Stimulated activated CD8-positive, alpha-beta memory T cell treated with anti-CD3 and anti-CD28 coated beads, Interleukin-12 subunit alpha, Interleukin-12 subunit beta, amount 100 ng/mL, for 24 hours (primary cell): ENCODE results near the gene DDRGK1.
A peak's percentile ranks its signal among the peaks of the same experiment; 100 is the strongest.

ENCODE experiments used
- DNase-seq: peaks from one replicate; pipeline ENCODE4 v3.0.0-alpha.2; 2020; ENCODE audit errors: extremely low read depth

The DDRGK1 gene

GRCh38 chr20:3204124-3204794 is at the start of gene DDRGK1:
DDRGK1 (minus strand) TSS chr20:3204682; CDS start chr20:3204627, 55 bp downstream.
- DNase-seq: peak; percentile 70

GRCh38 chr20:3251806-3252205 is 47.3 kb upstream of the DDRGK1 start:
- DNase-seq: no peak

GRCh38 chr20:3250091-3250504 is 45.6 kb upstream of the DDRGK1 start:
- no peak for DNase-seq

GRCh38 chr20:3248993-3249347 is 44.5 kb upstream of the DDRGK1 start:
- no peak for DNase-seq

- no peak for DNase-seq
These were observed 43.9 kb upstream of the DDRGK1 start for GRCh38 chr20:3248167-3248992.

- no peak for DNase-seq
These were observed 43.2 kb upstream of the DDRGK1 start for GRCh38 chr20:3247638-3248037.

GRCh38 chr20:3246682-3247081 is 42.2 kb upstream of the DDRGK1 start:
- no peak for DNase-seq

GRCh38 chr20:3245711-3246110 is 41.2 kb upstream of the DDRGK1 start:
- DNase-seq: no peak

GRCh38 chr20:3245156-3245555 is 40.7 kb upstream of the DDRGK1 start:
- no peak for DNase-seq

GRCh38 chr20:3244613-3245012 is 40.1 kb upstream of the DDRGK1 start:
- no peak for DNase-seq

GRCh38 chr20:3243718-3244358 is 39.4 kb upstream of the DDRGK1 start:
- DNase-seq: no peak

GRCh38 chr20:3242172-3242692 is 37.8 kb upstream of the DDRGK1 start:
- no peak for DNase-seq

- DNase-seq: no peak
These were observed 36.4 kb upstream of the DDRGK1 start for GRCh38 chr20:3240776-3241363.

GRCh38 chr20:3239867-3240775 is 35.6 kb upstream of the DDRGK1 start:
- DNase-seq: no peak

GRCh38 chr20:3239026-3239866 is 34.8 kb upstream of the DDRGK1 start, which contains the start of gene SLC4A11:
SLC4A11 (minus strand) TSS chr20:3239190; CDS start chr20:3239137, 53 bp downstream.
- no peak for DNase-seq

- DNase-seq: no peak
These were observed 34.1 kb upstream of the DDRGK1 start for GRCh38 chr20:3238616-3239025.

GRCh38 chr20:3237958-3238615 is 33.6 kb upstream of the DDRGK1 start:
- DNase-seq: no peak

GRCh38 chr20:3237011-3237957 is 32.8 kb upstream of the DDRGK1 start:
- no peak for DNase-seq
